H1 (cell line): ENCODE measurements around the gene INSM2. TPM values are rescaled to one million over a fixed set of nuclear protein-coding genes. Genes with fewer than 3 reads are reported as not detected.

Source experiments
- CTCF ChIA-PET: fragments of 300-600 bp; sonication (Branson Sonifier 250); formaldehyde crosslinking; loops from one replicate; lab custom pipeline; 2021; ENCODE audit not compliant: partially characterized antibody; lab: Charles Lee
- POLR2A ChIA-PET: fragments of 300-600 bp; sonication (Branson Sonifier 250); formaldehyde crosslinking; loops from one replicate; lab custom pipeline; 2021; ENCODE audit warnings: inconsistent platforms; ENCODE audit not compliant: partially characterized antibody; lab: Charles Lee
- DNase-seq, 2 experiments: peaks; one replicate each; pipeline versions ENCODE4 v3.0.0 to v3.0.0-alpha.2; 2010 to 2022; ENCODE audit warnings: low spot score in 2 of 2, low read depth in 1 of 2, mixed read lengths in 1 of 2
- FAIRE-seq: peaks from 2 replicates; lab custom pipeline; 2011; peaks lifted over from hg19 to GRCh38; lab: Jason Lieb, UNC
- H2AFZ ChIP-seq: 2 replicates; pipeline ENCODE4 v1.8.1; 2012; ENCODE audit warnings: low read length, inconsistent platforms
- H2AK5ac ChIP-seq: 2 replicates; pipeline ENCODE4 v1.6.1; 2013; ENCODE audit warnings: low read depth, low read length
- H2BK120ac ChIP-seq: replicated peaks from 2 replicates; pipeline ENCODE3; 2013; ENCODE audit warnings: low read depth, low read length, inconsistent platforms
- H2BK12ac ChIP-seq: 2 replicates; pipeline ENCODE4 v1.6.1; 2013; ENCODE audit warnings: low read depth, low read length
- H2BK15ac ChIP-seq: 2 replicates; pipeline ENCODE4 v1.6.1; 2013; ENCODE audit warnings: low read length
- H2BK20ac ChIP-seq: 2 replicates; pipeline ENCODE4 v1.6.1; 2013; ENCODE audit warnings: low read length
- H2BK5ac ChIP-seq: 2 replicates; pipeline ENCODE4 v1.6.1; 2013; ENCODE audit warnings: low read depth, low read length
- H3K14ac ChIP-seq: 2 replicates; pipeline ENCODE4 v1.6.1; 2013; ENCODE audit warnings: inconsistent platforms; ENCODE audit not compliant: insufficient read length
- H3K18ac ChIP-seq: 2 replicates; pipeline ENCODE4 v1.6.1; 2013; ENCODE audit warnings: low read length; ENCODE audit errors: extremely low read depth
- H3K23ac ChIP-seq: 2 replicates; pipeline ENCODE4 v1.6.1; 2013; ENCODE audit warnings: inconsistent platforms; ENCODE audit not compliant: insufficient read length
- H3K23me2 ChIP-seq: 2 replicates; pipeline ENCODE4 v1.6.1; 2013; ENCODE audit warnings: low read depth, low read length
- H3K27ac ChIP-seq: 2 replicates; pipeline ENCODE4 v1.6.1; 2011; ENCODE audit warnings: low read depth, low read length, inconsistent platforms
- H3K27me3 ChIP-seq, 4 experiments: replicated peaks in 1 of 4; 1 replicate in 1 of 4; 2 replicates in 3 of 4; pipeline versions ENCODE4 v1.6.1 to v1.8.1; 2011 to 2013; ENCODE audit warnings: low read length in 3 of 4, mild to moderate bottlenecking in 3 of 4, inconsistent platforms in 2 of 4, mixed read lengths in 2 of 4, moderate library complexity in 1 of 4; ENCODE audit not compliant: control insufficient read depth in 3 of 4, insufficient read depth in 3 of 4; ENCODE audit errors: extremely low read depth in 1 of 4
- H3K36me3 ChIP-seq, 4 experiments: 2 replicates each; pipeline versions ENCODE4 v1.6.1 to v1.8.1; 2011 to 2013; ENCODE audit warnings: mild to moderate bottlenecking in 4 of 4, low read length in 3 of 4, moderate library complexity in 2 of 4, control low read depth in 1 of 4, inconsistent platforms in 1 of 4; ENCODE audit not compliant: insufficient read depth in 4 of 4, control insufficient read depth in 2 of 4
- H3K4ac ChIP-seq: replicated peaks from 2 replicates; pipeline ENCODE3; 2013; ENCODE audit warnings: low read length, low read depth, mixed read lengths, inconsistent platforms; ENCODE audit not compliant: insufficient read length
- H3K4me1 ChIP-seq, 4 experiments: replicated peaks in 1 of 4; 1 replicate in 1 of 4; 2 replicates in 3 of 4; pipeline versions ENCODE4 v1.6.1 to v1.8.1; 2011 to 2013; ENCODE audit warnings: low read length in 3 of 4, inconsistent platforms in 2 of 4, mixed read lengths in 1 of 4; ENCODE audit not compliant: insufficient read depth in 4 of 4, control insufficient read depth in 3 of 4
- H3K4me2 ChIP-seq, 2 experiments: 2 replicates each; pipeline versions ENCODE4 v1.6.1 to v1.8.1; 2011 to 2013; ENCODE audit warnings: low read depth in 2 of 2, low read length in 2 of 2, control low read depth in 1 of 2, inconsistent platforms in 1 of 2, mild to moderate bottlenecking in 1 of 2; ENCODE audit not compliant: insufficient read depth in 1 of 2
- H3K4me3 ChIP-seq, 4 experiments: fragments of 200-600, 300-600 bp in 1 of 4; sonication (generic), shearing (Covaris generic), sonication (Bioruptor Twin) in 1 of 4; 2 replicates each; pipeline versions ENCODE4 v1.5.1 to v1.8.1; 2011 to 2016; ENCODE audit warnings: low read length in 4 of 4, low read depth in 3 of 4, control low read depth in 2 of 4, inconsistent platforms in 2 of 4, mild to moderate bottlenecking in 2 of 4, mixed read lengths in 1 of 4, moderate library complexity in 1 of 4; ENCODE audit not compliant: insufficient read depth in 2 of 4; ENCODE audit errors: extremely low read depth in 1 of 4
- H3K56ac ChIP-seq: replicated peaks from 2 replicates; pipeline ENCODE3; 2013; ENCODE audit warnings: low read depth, mild to moderate bottlenecking, mixed read lengths, low read length, inconsistent platforms; ENCODE audit not compliant: insufficient read length
- H3K79me1 ChIP-seq: 2 replicates; pipeline ENCODE4 v1.6.1; 2013; ENCODE audit warnings: low read depth, low read length, control low read depth
- H3K79me2 ChIP-seq, 2 experiments: 2 replicates each; pipeline versions ENCODE4 v1.6.1 to v1.8.1; 2012 to 2013; ENCODE audit warnings: low read length in 2 of 2, mild to moderate bottlenecking in 2 of 2, inconsistent platforms in 1 of 2; ENCODE audit not compliant: insufficient read depth in 2 of 2, control insufficient read depth in 1 of 2
- H3K9ac ChIP-seq, 4 experiments: replicated peaks in 1 of 4; 1 replicate in 1 of 4; 2 replicates in 3 of 4; pipeline versions ENCODE4 v1.6.1 to v1.8.1; 2011 to 2013; ENCODE audit warnings: low read depth in 3 of 4, low read length in 3 of 4, control low read depth in 2 of 4, mild to moderate bottlenecking in 2 of 4, moderate library complexity in 2 of 4, inconsistent platforms in 1 of 4; ENCODE audit errors: extremely low read depth in 1 of 4
- H3K9me3 ChIP-seq, 2 experiments: 2 replicates each; pipeline versions ENCODE4 v1.6.1 to v1.8.1; 2012 to 2013; ENCODE audit warnings: mild to moderate bottlenecking in 2 of 2, moderate library complexity in 2 of 2, control low read depth in 1 of 2, inconsistent platforms in 1 of 2, low read depth in 1 of 2, low read length in 1 of 2, mixed read lengths in 1 of 2; ENCODE audit not compliant: insufficient read depth in 2 of 2
- H4K20me1 ChIP-seq, 2 experiments: replicated peaks in 1 of 2; 2 replicates each; pipeline versions ENCODE3 to v1.8.1; 2011 to 2013; ENCODE audit warnings: inconsistent platforms in 2 of 2, low read length in 2 of 2, mild to moderate bottlenecking in 1 of 2; ENCODE audit not compliant: insufficient read depth in 2 of 2, control insufficient read depth in 1 of 2
- H4K5ac ChIP-seq: 2 replicates; pipeline ENCODE4 v1.6.1; 2013; ENCODE audit warnings: low read length, low read depth, mixed read lengths, inconsistent platforms; ENCODE audit not compliant: insufficient read length
- H4K8ac ChIP-seq: 2 replicates; pipeline ENCODE4 v1.8.0; 2013; ENCODE audit warnings: mild to moderate bottlenecking, moderate library complexity, low read length, inconsistent platforms; ENCODE audit not compliant: insufficient read depth; ENCODE audit errors: extremely low read depth
- H4K91ac ChIP-seq: replicated peaks from 2 replicates; pipeline ENCODE3; 2013; ENCODE audit warnings: low read length, mixed read lengths, inconsistent platforms; ENCODE audit not compliant: insufficient read length
- BCL11A ChIP-seq, 2 experiments: IDR thresholded peaks; one replicate each; pipeline ENCODE4 v1.6.1; 2011; ENCODE audit warnings: low read depth in 2 of 2, low read length in 2 of 2, mild to moderate bottlenecking in 2 of 2
- E2F6 ChIP-seq: IDR thresholded peaks from 2 replicates; pipeline ENCODE4 v1.6.1; 2012; ENCODE audit warnings: inconsistent platforms
- EP300 ChIP-seq, 2 experiments: IDR thresholded peaks; 1 replicate in 1 of 2; 2 replicates in 1 of 2; pipeline ENCODE4 v1.6.1; 2011 to 2012; ENCODE audit warnings: low read depth in 2 of 2, low read length in 2 of 2, mild to moderate bottlenecking in 2 of 2, borderline replicate concordance in 1 of 2, inconsistent platforms in 1 of 2, moderate library complexity in 1 of 2
- WGBS, 2 experiments: shearing (Covaris generic) in 1 of 2; methylation state at CpG; one replicate each; pipeline versions ENCODE4 v1.1.6 to v1.1.7; 2013 to 2015; ENCODE audit warnings: low lambda C conversion rate in 2 of 2, mixed read lengths in 2 of 2, inconsistent platforms in 1 of 2, low coverage in 1 of 2, missing lambda C conversion rate in 1 of 2; ENCODE audit not compliant: insufficient replicate concordance in 2 of 2, insufficient coverage in 1 of 2, insufficient read length in 1 of 2; ENCODE audit errors: extremely low coverage in 1 of 2, missing lambda C conversion rate in 1 of 2; 5-methylcytosine and 5-hydroxymethylcytosine counted together
- polyA plus RNA-seq, 7 experiments: library from polyadenylated mRNA; depleted of rRNA in 3 of 7; stranded (reverse) in 5 of 7; unstranded in 2 of 7; fragments of >200 nt in 5 of 7; fragments of 200-250 nt in 2 of 7; gene quantifications; 1 replicate in 5 of 7; 2 replicates in 1 of 7; 4 replicates in 1 of 7; pipeline versions ENCODE4 v1.2.1 to v1.2.3, GENCODE V29; 2011 to 2013; ENCODE audit warnings: missing spikeins in 2 of 7, mixed read lengths in 2 of 7
- total RNA-seq: library from RNA; stranded (reverse); fragmentation: NEBNext Ultra II Directional; extraction: Animal tissue kit (Norgen Biotek cat#: 25700); gene quantifications from 2 replicates; pipeline ENCODE4 v1.2.1, GENCODE V29; 2021

Gene INSM2
- total and polyA plus RNA-seq, 2 of the 8 experiments (the other 6 are each of a cell fraction or from before 2014, with no cell fraction given): not detected

- no peak overlapping the region for H4K91ac ChIP-seq
- WGBS, 2 experiments: 86% methylated on average over 4 of the region's 4 CpGs; no CpG with 5 or more reads in 1 of the 2 experiments
- H3K4me1 ChIP-seq: no peaks in the 10 kb centered on the region
- H3K18ac ChIP-seq: no peak overlapping the region
- no peak overlapping the region for H2BK15ac ChIP-seq
- ChIA-PET POLR2A (no interaction called here), CTCF (no interaction called here)
- H3K14ac ChIP-seq: no peak overlapping the region
- TF ChIP-seq EP300 (IDR thresholded peaks at IDR 0.05; ENCODE audit: borderline replicate concordance in 1 of 2, low read depth in 2 of 2, low read length in 2 of 2) (no peak), E2F6 (no peak), BCL11A (IDR thresholded peaks at IDR 0.05; ENCODE audit: low read depth in 2 of 2, low read length in 2 of 2) (no peak)
- H3K27me3 ChIP-seq: no peaks in the 10 kb centered on the region
- no peak overlapping the region for H2BK5ac ChIP-seq
- H3K56ac ChIP-seq: no peak overlapping the region
- no peak overlapping the region; the same call in 1 of the 2 replicates for H3K27ac ChIP-seq
- no peaks in the 10 kb centered on the region for H3K9me3 ChIP-seq
- no peaks in the 10 kb centered on the region for H3K36me3 ChIP-seq
- DNase-seq (no peak), FAIRE-seq (no peak)
- H4K5ac ChIP-seq: no peak overlapping the region
- no peak overlapping the region for H3K23ac ChIP-seq
- H3K79me1 ChIP-seq: no peaks in the 10 kb centered on the region
- no peak overlapping the region for H3K9ac ChIP-seq
- H2BK12ac ChIP-seq: no peak overlapping the region
- H3K4me2 ChIP-seq: no peak overlapping the region
- H2AFZ ChIP-seq: no peak overlapping the region; the same call in 1 of the 2 replicates
- H3K79me2 ChIP-seq: no peaks in the 10 kb centered on the region
- no peaks in the 10 kb centered on the region for H3K23me2 ChIP-seq
- H3K4me3 ChIP-seq: no peak overlapping the region
- H4K20me1 ChIP-seq: no peaks in the 10 kb centered on the region
- no peak overlapping the region for H2BK20ac ChIP-seq
- no peak overlapping the region for H2BK120ac ChIP-seq
- H2AK5ac ChIP-seq: no peak overlapping the region
- no peak overlapping the region for H4K8ac ChIP-seq
- H3K4ac ChIP-seq: no peak overlapping the region
These were observed 15.6 kb downstream of the INSM2 start for GRCh38 chr14:35549551-35549950.
